K562 (cell line): ENCODE results near the gene RNFT2. TPM values are rescaled to one million over a fixed set of nuclear protein-coding genes. Genes with fewer than 3 reads are reported as not detected.

Experiments used
- ATAC-seq: fragments of 200-7000 bp; cut with Tn5 transposase; 3 replicates; pipeline ENCODE4 v1.9.1; 2020; ENCODE audit warnings: moderate library complexity
- BruUV-seq: library from RNA; stranded (reverse); fragments of 400-500 nt; replicated peaks from 2 replicates; lab custom pipeline; 2021; lab: Mats Ljungman, UMichigan
- CTCF ChIA-PET: fragments of 300-600 bp; formaldehyde crosslinking; extraction: SDS; loops from one replicate; lab custom pipeline; 2021; ENCODE audit warnings: low intra/inter-chr PET ratio; lab: Yijun Ruan, JAX
- POLR2A ChIA-PET: fragments of 300-600, 350-650 bp; sonication (Branson Sonifier 250); formaldehyde crosslinking; extraction: SDS; loops from one replicate; lab custom pipeline; 2021; ENCODE audit warnings: antibody characterized with exemption, inconsistent platforms; lab: Yijun Ruan, JAX
- DNase-seq, 4 experiments: peaks; one replicate each; pipeline versions ENCODE4 v3.0.0 to v3.0.0-alpha.2; 2011 to 2018; ENCODE audit warnings: low spot score in 3 of 4, mixed read lengths in 3 of 4; ENCODE audit errors: extremely low read depth in 1 of 4
- FAIRE-seq: peaks from 2 replicates; lab custom pipeline; 2011; peaks lifted over from hg19 to GRCh38; lab: Jason Lieb, UNC
- H2AFZ ChIP-seq: 2 replicates; pipeline ENCODE4 v1.6.0; 2011; ENCODE audit warnings: low read depth, low read length, control low read depth, inconsistent platforms
- H3K27ac ChIP-seq: fragments of 200-600 bp; 3 replicates; pipeline ENCODE4 v1.8.0; 2011; ENCODE audit warnings: low read depth, mild to moderate bottlenecking, control low read depth, inconsistent platforms, low read length, moderate library complexity, mixed read lengths; ENCODE audit errors: extremely low read depth
- H3K27me3 ChIP-seq, 2 experiments: fragments of 300-600 bp in 1 of 2; 2 replicates in 1 of 2; 3 replicates in 1 of 2; pipeline versions ENCODE4 v1.6.0 to v1.8.0; 2011; ENCODE audit warnings: inconsistent platforms in 2 of 2, low read length in 2 of 2, mild to moderate bottlenecking in 1 of 2, mixed read lengths in 1 of 2, moderate library complexity in 1 of 2; ENCODE audit not compliant: control insufficient read depth in 2 of 2, insufficient read depth in 2 of 2
- H3K36me3 ChIP-seq: fragments of 300-600 bp; 3 replicates; pipeline ENCODE4 v1.8.0; 2011; ENCODE audit warnings: mild to moderate bottlenecking, low read length, inconsistent platforms; ENCODE audit not compliant: control insufficient read depth, insufficient read depth
- H3K4me1 ChIP-seq, 2 experiments: fragments of 200-600 bp in 1 of 2; replicated peaks in 1 of 2; 2 replicates in 1 of 2; 3 replicates in 1 of 2; pipeline versions ENCODE4 v1.5.1 to v1.8.0; 2011; ENCODE audit warnings: inconsistent platforms in 2 of 2, low read length in 2 of 2, mild to moderate bottlenecking in 1 of 2, mixed read lengths in 1 of 2, moderate library complexity in 1 of 2; ENCODE audit not compliant: control insufficient read depth in 2 of 2, insufficient read depth in 2 of 2
- H3K4me2 ChIP-seq: 2 replicates; pipeline ENCODE4 v1.6.1; 2011; ENCODE audit warnings: low read length, control low read depth, inconsistent platforms, mixed read lengths; ENCODE audit not compliant: insufficient read depth
- H3K4me3 ChIP-seq: fragments of 200-600 bp; sonication (generic), shearing (Covaris generic); 2 replicates; pipeline ENCODE4 v1.5.1; 2016; ENCODE audit warnings: control low read depth, inconsistent platforms
- H3K79me2 ChIP-seq: fragments of 200-600 bp; 3 replicates; pipeline ENCODE4 v1.8.0; 2011; ENCODE audit warnings: low read length, inconsistent platforms; ENCODE audit not compliant: control insufficient read depth, insufficient read depth
- H3K9ac ChIP-seq, 2 experiments: 2 replicates each; pipeline versions ENCODE4 v1.6.0 to v1.6.1; 2011; ENCODE audit warnings: low read depth in 2 of 2, low read length in 2 of 2, control low read depth in 1 of 2, inconsistent platforms in 1 of 2, mild to moderate bottlenecking in 1 of 2, mixed read lengths in 1 of 2; ENCODE audit not compliant: insufficient read depth in 1 of 2
- H3K9me1 ChIP-seq: one replicate; pipeline ENCODE4 v1.6.0; 2011; ENCODE audit warnings: inconsistent platforms, mild to moderate bottlenecking, low read length, moderate library complexity; ENCODE audit not compliant: control insufficient read depth, insufficient read depth
- H3K9me3 ChIP-seq: replicated peaks from 2 replicates; pipeline ENCODE4 v1.5.1; 2011; ENCODE audit warnings: low read depth, low read length, inconsistent platforms; ENCODE audit not compliant: control insufficient read depth, insufficient read depth
- H4K20me1 ChIP-seq: replicated peaks from 2 replicates; pipeline ENCODE4 v1.6.1; 2011; ENCODE audit warnings: low read length, inconsistent platforms, mixed read lengths; ENCODE audit not compliant: control insufficient read depth, insufficient read depth
- CEBPG ChIP-seq, 3 experiments: fragments of 200-800 bp in 1 of 3; sonication (Bioruptor generic) in 1 of 3; sonication (generic) in 1 of 3; formaldehyde crosslinking in 1 of 3; IDR thresholded peaks in 2 of 3; conservative IDR thresholded peaks in 1 of 3; 2 replicates each; pipeline versions ENCODE4 v1.6.1 to v1.8.0; 2016 to 2022; ENCODE audit warnings: missing compliant biosample characterization in 2 of 3, missing genetic modification characterization in 2 of 3, mild to moderate bottlenecking in 1 of 3, missing genetic modification reagents in 1 of 3
- RFX5 ChIP-seq: IDR thresholded peaks from 2 replicates; pipeline ENCODE4 v1.6.1; 2011; ENCODE audit warnings: low read depth, mild to moderate bottlenecking, improper control_type of control experiment, low read length
- WGBS: fragments of 100-300 bp; shearing (Covaris generic); methylation state at CpG from one replicate; pipeline ENCODE4 v1.1.6; 2016; ENCODE audit warnings: low coverage, mixed read lengths; ENCODE audit not compliant: insufficient coverage; ENCODE audit errors: missing lambda C conversion rate; 5-methylcytosine and 5-hydroxymethylcytosine counted together
- in situ Hi-C: fragments of 300-500 bp; cut with MboI; formaldehyde crosslinking; loops from 4 replicates; pipeline ENCODE4 v1.15.0; 2018; ENCODE audit warnings: inconsistent platforms, mixed read lengths
- intact Hi-C: fragments of 100-400 bp; cut with micrococcal nuclease; formaldehyde crosslinking; loops from 2 replicates; pipeline ENCODE4 v1.14.2; 2022
- polyA plus RNA-seq, 8 experiments: library from polyadenylated mRNA; depleted of rRNA in 4 of 8; stranded (reverse) in 5 of 8; unstranded in 3 of 8; fragments of >200 nt; fragmentation: Nextera tagmentation in 2 of 8; fragmentation: Illumina TruSeq in 1 of 8; extraction: Ambion mirVana in 2 of 8; extraction: Trizol in 1 of 8; gene quantifications; 2 replicates each; pipeline versions ENCODE4 v1.2.1 to v1.2.3, GENCODE V29; 2011 to 2014; ENCODE audit warnings: inconsistent platforms in 1 of 8, missing spikeins in 1 of 8
- total RNA-seq, 7 experiments: library from RNA; depleted of rRNA in 6 of 7; stranded (reverse); fragments of >200 nt in 6 of 7; fragmentation: Illumina TruSeq in 2 of 7; extraction: Trizol in 2 of 7; gene quantifications; 2 replicates each; pipeline versions ENCODE4 v1.2.1 to v1.2.3, GENCODE V29; 2011 to 2021; ENCODE audit warnings: low replicate concordance in 1 of 7
- TF ChIP-seq, protein P1 (sequence below): sonication (generic); formaldehyde crosslinking; IDR thresholded peaks from 2 replicates; pipeline ENCODE4 v1.9.0; 2022; ENCODE audit warnings: mild to moderate bottlenecking, missing genetic modification reagents

Gene RNFT2
- total and polyA plus RNA-seq, 9 of the 15 experiments (the other 6 are each of a cell fraction or from before 2014, with no cell fraction given): 3.6 to 26.3 (median 9.5) TPM

DNA sequence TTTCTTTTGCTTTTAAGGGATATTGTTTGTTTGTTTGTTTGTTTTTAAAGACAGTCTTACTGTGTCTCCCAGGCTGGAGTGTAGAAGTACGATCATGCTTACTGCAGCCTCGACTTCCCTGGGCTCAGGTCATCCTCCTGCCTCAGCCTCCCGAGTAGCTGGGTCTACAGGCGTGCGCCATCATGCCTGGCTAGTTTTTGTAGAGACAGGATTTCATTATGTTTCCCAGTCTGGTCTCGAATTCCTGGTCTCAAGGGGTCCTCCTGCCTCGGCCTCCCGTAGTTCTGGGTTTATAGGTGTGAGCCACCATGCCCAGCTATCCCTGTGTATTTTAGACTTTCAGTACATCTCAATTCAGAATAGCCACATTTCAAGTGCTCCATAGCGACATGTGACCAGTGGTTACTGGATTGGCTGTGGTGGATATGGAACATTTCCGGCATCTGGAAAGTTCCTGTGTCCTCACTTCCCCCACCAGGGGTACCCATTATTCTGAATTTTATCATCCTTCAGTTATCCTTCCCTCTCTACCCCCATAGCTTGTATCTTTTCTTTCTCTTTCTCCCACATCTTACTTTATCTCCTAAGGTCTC is 82.0 kb downstream of the RNFT2 start:
- BruUV-seq: no TSS peak
- WGBS: 54% methylated on average over 10 of the region's 10 CpGs
- TF ChIP-seq CEBPG (CRISPR knock-in tag; IDR thresholded peaks at IDR 0.05) (no peak), CEBPG (tag; conservative IDR thresholded peaks at IDR 0.05 in 1 of 2, IDR thresholded peaks at IDR 0.05 in 1 of 2) (no peak), RFX5 (peak; percentile 68; the same call in 1 of the 2 replicates)
- TF ChIP-seq, protein P1, sequence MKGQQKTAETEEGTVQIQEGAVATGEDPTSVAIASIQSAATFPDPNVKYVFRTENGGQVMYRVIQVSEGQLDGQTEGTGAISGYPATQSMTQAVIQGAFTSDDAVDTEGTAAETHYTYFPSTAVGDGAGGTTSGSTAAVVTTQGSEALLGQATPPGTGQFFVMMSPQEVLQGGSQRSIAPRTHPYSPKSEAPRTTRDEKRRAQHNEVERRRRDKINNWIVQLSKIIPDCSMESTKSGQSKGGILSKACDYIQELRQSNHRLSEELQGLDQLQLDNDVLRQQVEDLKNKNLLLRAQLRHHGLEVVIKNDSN (CRISPR knock-in tag): 0 out of 2 replicates have a peak, but pooled peaks have one; percentile 18
- TF ChIP-seq, all 486 proteins: peak for 2
- ATAC-seq (no peak), FAIRE-seq (no peak), DNase-seq (no peak)
- intact Hi-C loops (no loop called here), in situ Hi-C loops (no loop called here)
- H3K36me3 ChIP-seq: no peaks in the 10 kb centered on the region
- ChIA-PET POLR2A (interaction anchor here (0.6 kb wide), 1 partner anchor 215 kb away, joined by 3 read pairs; no protein-coding TSS in a partner anchor), CTCF (no interaction called here)
- H3K4me2 ChIP-seq: no peak overlapping the region
- no peaks in the 10 kb centered on the region for H3K9me1 ChIP-seq
- H3K9me3 ChIP-seq: no peaks in the 10 kb centered on the region
- no peak overlapping the region for H3K4me3 ChIP-seq
- no peaks in the 10 kb centered on the region for H4K20me1 ChIP-seq
- H3K79me2 ChIP-seq: peaks cover 11% of the 10 kb centered on the region
- H3K27me3 ChIP-seq: no peaks in the 10 kb centered on the region
- no peak overlapping the region for H2AFZ ChIP-seq
- peaks cover 6 to 10% of the 10 kb centered on the region in 2 experiments; a peak in 4 of 5 replicates for H3K4me1 ChIP-seq
- H3K9ac ChIP-seq: no peak overlapping the region
- no peak overlapping the region for H3K27ac ChIP-seq
